Endothelial cell of umbilical vein (primary cell): ENCODE results near the gene LHX4. TPM values are rescaled to one million over a fixed set of nuclear protein-coding genes. Genes with fewer than 3 reads are reported as not detected.

ENCODE experiments used
- BruUV-seq: library from RNA; stranded (reverse); fragments of 400-500 nt; replicated peaks from 2 replicates; lab custom pipeline; 2021; lab: Mats Ljungman, UMichigan
- CTCF ChIA-PET: fragments of 300-600, 350-600 bp; sonication (Branson Sonifier 250); formaldehyde crosslinking; loops from one replicate; lab custom pipeline; 2021; ENCODE audit warnings: antibody characterized with exemption, inconsistent platforms; lab: Charles Lee
- POLR2A ChIA-PET: fragments of 300-600, 350-600 bp; sonication (Branson Sonifier 250); formaldehyde crosslinking; loops from one replicate; lab custom pipeline; 2021; ENCODE audit warnings: antibody characterized with exemption, inconsistent platforms; lab: Charles Lee
- DNase-seq: peaks from one replicate; pipeline ENCODE4 v3.0.0-alpha.2; 2011; ENCODE audit warnings: low read depth, low spot score
- FAIRE-seq: peaks from 2 replicates; lab custom pipeline; 2011; peaks lifted over from hg19 to GRCh38; lab: Jason Lieb, UNC
- H2AFZ ChIP-seq: 2 replicates; pipeline ENCODE4 v1.6.0; 2012; ENCODE audit warnings: low read depth, low read length, control low read depth, inconsistent platforms
- H3K27ac ChIP-seq: 2 replicates; pipeline ENCODE4 v1.5.1; 2011; ENCODE audit warnings: low read depth, mild to moderate bottlenecking, control low read depth, low read length, moderate library complexity; ENCODE audit not compliant: insufficient read depth
- H3K27me3 ChIP-seq, 2 experiments: 2 replicates each; pipeline versions ENCODE4 v1.6.0 to v1.6.1; 2011; ENCODE audit warnings: low read length in 2 of 2, mixed read lengths in 1 of 2; ENCODE audit not compliant: control insufficient read depth in 2 of 2, insufficient read depth in 2 of 2
- H3K36me3 ChIP-seq, 2 experiments: 2 replicates in 1 of 2; 3 replicates in 1 of 2; pipeline ENCODE4 v1.5.1; 2011; ENCODE audit warnings: low read length in 2 of 2, mild to moderate bottlenecking in 1 of 2, moderate library complexity in 1 of 2; ENCODE audit not compliant: control insufficient read depth in 2 of 2, insufficient read depth in 2 of 2; ENCODE audit errors: extremely low read depth in 1 of 2
- H3K4me1 ChIP-seq: 3 replicates; pipeline ENCODE4 v1.5.1; 2011; ENCODE audit warnings: mild to moderate bottlenecking, low read length; ENCODE audit not compliant: control insufficient read depth, insufficient read depth; ENCODE audit errors: extremely low read depth
- H3K4me2 ChIP-seq: 2 replicates; pipeline ENCODE4 v1.6.1; 2011; ENCODE audit warnings: low read length, control low read depth, mixed read lengths; ENCODE audit not compliant: insufficient read depth
- H3K4me3 ChIP-seq, 3 experiments: fragments of 200-600 bp in 1 of 3; sonication (generic), shearing (Covaris generic) in 1 of 3; replicated peaks in 1 of 3; 2 replicates each; pipeline ENCODE4 v1.5.1; 2011 to 2016; ENCODE audit warnings: control low read depth in 3 of 3, low read length in 3 of 3, mild to moderate bottlenecking in 2 of 3, inconsistent platforms in 1 of 3, low read depth in 1 of 3, moderate library complexity in 1 of 3; ENCODE audit not compliant: insufficient read depth in 1 of 3
- H3K79me2 ChIP-seq: 2 replicates; pipeline ENCODE4 v1.6.0; 2012; ENCODE audit warnings: low read length, inconsistent platforms; ENCODE audit not compliant: control insufficient read depth, insufficient read depth
- H3K9ac ChIP-seq: replicated peaks from 2 replicates; pipeline ENCODE3; 2011; ENCODE audit warnings: low read length, control low read depth; ENCODE audit not compliant: insufficient read depth; ENCODE audit errors: extremely low read depth
- H3K9me1 ChIP-seq: replicated peaks from 3 replicates; pipeline ENCODE4 v1.6.0; 2011; ENCODE audit warnings: mild to moderate bottlenecking, low read length; ENCODE audit not compliant: control insufficient read depth, insufficient read depth; ENCODE audit errors: extremely low read depth
- H3K9me3 ChIP-seq: replicated peaks from 2 replicates; pipeline ENCODE4 v1.5.1; 2012; ENCODE audit warnings: low read length, inconsistent platforms; ENCODE audit not compliant: control insufficient read depth, insufficient read depth
- H4K20me1 ChIP-seq: replicated peaks from 2 replicates; pipeline ENCODE3; 2011; ENCODE audit warnings: mild to moderate bottlenecking, low read length; ENCODE audit not compliant: control insufficient read depth, insufficient read depth; ENCODE audit errors: extremely low read depth
- EZH2 ChIP-seq: IDR thresholded peaks from 2 replicates; pipeline ENCODE4 v1.6.1; 2012; ENCODE audit warnings: borderline replicate concordance, low read depth, mild to moderate bottlenecking, moderate library complexity, low read length, inconsistent platforms; ENCODE audit not compliant: severe bottlenecking
- GATA2 ChIP-seq: IDR thresholded peaks from 2 replicates; pipeline ENCODE4 v1.7.0; 2011; ENCODE audit warnings: low read depth, mild to moderate bottlenecking, moderate library complexity, mixed read lengths, low read length; ENCODE audit not compliant: insufficient read length, insufficient read depth
- JUN ChIP-seq: IDR thresholded peaks from 2 replicates; pipeline ENCODE4 v1.6.1; 2011; ENCODE audit warnings: borderline replicate concordance, low read depth; ENCODE audit not compliant: insufficient read length, insufficient read depth
- MYC ChIP-seq: IDR thresholded peaks from one replicate; pipeline ENCODE4 v1.6.1; 2011; ENCODE audit warnings: mild to moderate bottlenecking, low read depth, low read length
- POLR2A ChIP-seq: IDR thresholded peaks from 2 replicates; pipeline ENCODE4 v1.6.1; 2012; ENCODE audit warnings: low read depth, mild to moderate bottlenecking, control low read depth, low read length
- dilution Hi-C: fragments of 300-500 bp; cut with MboI; formaldehyde crosslinking; loops from one replicate; pipeline ENCODE4 v1.15.0; 2019; ENCODE audit warnings: low sequenced_read_pairs; ENCODE audit not compliant: extremely low pct_ligation_motif_present
- intact Hi-C: fragments of 100-400 bp; cut with micrococcal nuclease; formaldehyde crosslinking; loops from one replicate; pipeline ENCODE4 v1.10.0; 2022
- polyA plus RNA-seq, 4 experiments: library from polyadenylated mRNA; depleted of rRNA in 3 of 4; stranded (reverse) in 3 of 4; unstranded in 1 of 4; fragments of >200 nt; gene quantifications; 2 replicates each; pipeline versions ENCODE4 v1.2.1 to v1.2.3, GENCODE V29; 2011 to 2012; ENCODE audit warnings: missing spikeins in 1 of 4
- total RNA-seq: library from RNA; stranded (reverse); gene quantifications from 2 replicates; pipeline ENCODE4 v1.2.3, GENCODE V29; 2021
- TF ChIP-seq, protein P1 (sequence below): IDR thresholded peaks from 2 replicates; pipeline ENCODE4 v1.6.1; 2011; ENCODE audit not compliant: insufficient read depth, insufficient read length

LHX4 gene
- total and polyA plus RNA-seq, 2 donors (not counting 3 experiments of a cell fraction or from before 2014, with no cell fraction given): not detected

DNA sequence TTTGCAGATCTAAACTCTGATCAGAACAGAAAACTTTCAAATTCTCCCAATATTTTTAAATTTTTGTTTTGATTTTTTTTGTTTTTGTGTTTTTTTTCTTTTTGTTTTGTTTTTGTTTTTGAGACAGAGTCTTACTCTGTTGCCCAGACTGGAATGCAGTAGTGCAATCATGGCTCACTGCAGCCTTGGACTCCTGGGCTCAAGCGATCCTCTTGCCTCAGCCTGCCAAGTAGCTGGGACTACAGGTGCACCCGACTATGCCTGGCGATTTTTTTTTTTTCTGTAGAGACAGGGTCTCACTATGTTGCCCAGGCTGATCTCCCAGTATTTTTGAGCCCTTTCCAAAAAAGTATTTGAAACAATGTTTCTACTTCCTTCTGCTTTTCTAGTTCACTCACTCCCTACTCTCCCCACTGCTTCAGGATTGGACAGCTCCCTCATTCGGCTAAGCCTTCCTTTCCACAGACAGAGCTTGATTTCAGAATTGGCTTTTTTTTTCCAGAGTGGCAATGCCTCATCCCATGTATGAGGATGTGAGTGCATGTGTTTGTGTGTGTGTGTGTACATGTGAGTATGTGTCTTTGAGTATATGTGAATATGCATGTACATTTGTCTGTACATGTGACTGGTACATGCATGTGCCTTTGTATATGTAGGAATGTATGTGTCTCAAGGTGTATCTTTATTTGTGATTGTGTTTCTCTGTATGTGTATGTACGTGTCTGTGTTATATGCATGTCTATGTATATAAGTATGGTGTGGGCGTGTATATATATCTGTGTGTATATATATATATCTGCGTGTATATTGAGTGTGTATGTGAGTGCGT is 11.9 kb downstream of the LHX4 start:
- Histone ChIP-seq H3K79me2 (no peaks in the 10 kb centered on the region), H3K9me3 (no peaks in the 10 kb centered on the region), H4K20me1 (no peaks in the 10 kb centered on the region), H2AFZ (no peak overlapping the region), H3K36me3 (no peaks in the 10 kb centered on the region), H3K4me3 (no peak overlapping the region), H3K9me1 (no peaks in the 10 kb centered on the region), H3K4me2 (no peak overlapping the region), H3K27ac (no peak overlapping the region), H3K9ac (no peak overlapping the region), H3K27me3 (peaks cover 47 to 53% of the 10 kb centered on the region in 2 experiments), H3K4me1 (no peaks in the 10 kb centered on the region)
- FAIRE-seq (no peak), DNase-seq (no peak)
- intact Hi-C loops: no loop called here
- no TSS peak for BruUV-seq
- no peak for TF ChIP-seq JUN
- TF ChIP-seq POLR2A: no peak
- TF ChIP-seq MYC: no peak
- TF ChIP-seq, protein P1, sequence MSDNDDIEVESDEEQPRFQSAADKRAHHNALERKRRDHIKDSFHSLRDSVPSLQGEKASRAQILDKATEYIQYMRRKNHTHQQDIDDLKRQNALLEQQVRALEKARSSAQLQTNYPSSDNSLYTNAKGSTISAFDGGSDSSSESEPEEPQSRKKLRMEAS: no peak
- no peak for TF ChIP-seq EZH2
- no peak for TF ChIP-seq GATA2
- dilution Hi-C loops: no loop called here
- ChIA-PET POLR2A (no interaction called here), CTCF (interaction anchor here (0.6 to 3.7 kb wide), 6 partner anchors 11 to 428 kb away, joined by 3 to 15 read pairs (median 4); no protein-coding TSS in a partner anchor)
